ENCODE measurements around the gene EDN3. TPM values are rescaled to one million over a fixed set of nuclear protein-coding genes. Genes with fewer than 3 reads are reported as not detected.

The EDN3 gene
- total RNA-seq, 1 donor from 2014 or later = not detected

DNA sequence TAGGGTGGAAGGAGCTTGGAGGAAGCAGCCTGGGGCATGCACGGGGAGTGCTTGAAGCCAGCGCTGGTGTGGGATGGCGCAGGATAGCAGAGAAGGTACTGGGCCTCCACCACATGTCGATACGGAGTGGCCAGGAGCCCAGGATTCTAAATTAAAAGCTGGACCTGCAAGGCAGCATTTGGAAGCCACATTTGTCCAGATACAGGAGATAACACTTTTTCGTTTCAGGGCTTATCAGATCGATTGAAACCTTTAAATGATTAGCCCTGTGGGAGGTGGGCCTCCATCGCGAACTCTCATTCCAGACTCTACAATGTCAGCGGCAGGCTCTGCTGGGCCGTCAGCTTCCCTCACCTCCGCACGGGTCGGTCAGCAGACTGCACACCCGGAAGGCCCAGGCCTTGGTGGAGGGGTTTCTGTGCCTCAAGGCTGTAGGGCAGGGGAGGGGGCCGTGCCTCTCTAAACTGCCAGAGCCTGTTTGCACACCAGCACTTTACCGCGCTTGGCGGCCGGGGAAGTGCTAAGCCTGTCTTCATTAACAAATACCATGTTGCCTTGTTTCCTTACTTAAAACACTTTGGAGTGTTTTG is 17.9 kb downstream of the EDN3 start:
- intact Hi-C loops (cut with micrococcal nuclease) = no loop called here
- H3K4me1 Mint-ChIP-seq (ENCODE audit: low read depth) = no peaks in the 10 kb centered on the region
- H3K27me3 Mint-ChIP-seq (ENCODE audit: insufficient read depth) = peaks cover 3% of the 10 kb centered on the region
- no peaks in the 10 kb centered on the region for H3K36me3 Mint-ChIP-seq (ENCODE audit: low read depth)
- no peak overlapping the region for H3K4me3 Mint-ChIP-seq
- H3K27ac Mint-ChIP-seq = no peak overlapping the region
- H3K9me3 Mint-ChIP-seq = no peaks in the 10 kb centered on the region
- no peak for DNase-seq (ENCODE audit: low spot score)

DNA sequence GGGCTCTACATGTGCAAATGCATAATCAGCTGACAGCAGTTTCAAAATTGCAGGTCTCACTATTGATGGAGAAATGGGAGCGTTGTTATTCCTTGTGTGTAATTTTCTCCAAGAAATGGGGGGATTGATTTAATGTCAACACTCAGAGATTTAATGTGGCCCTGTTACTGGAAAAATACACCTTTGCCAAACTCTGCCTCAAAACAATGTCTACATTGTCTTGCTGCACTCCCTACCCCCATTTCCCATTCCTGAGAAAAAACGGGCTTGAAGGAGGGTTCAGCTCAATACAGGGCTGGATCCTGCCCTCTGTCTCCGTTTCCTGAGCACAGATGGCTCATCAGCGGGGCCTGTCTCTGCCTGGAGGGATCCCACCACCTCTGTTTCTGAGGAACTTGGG is 18.4 kb downstream of the EDN3 start:
- intact Hi-C loops (cut with micrococcal nuclease) = no loop called here
- Mint-ChIP-seq H3K4me1 (ENCODE audit: low read depth) (no peaks in the 10 kb centered on the region), H3K36me3 (ENCODE audit: low read depth) (no peaks in the 10 kb centered on the region), H3K9me3 (no peaks in the 10 kb centered on the region), H3K27ac (no peak overlapping the region), H3K4me3 (no peak overlapping the region), H3K27me3 (ENCODE audit: insufficient read depth) (peaks cover 3% of the 10 kb centered on the region)
- no peak for DNase-seq (ENCODE audit: low spot score)

DNA sequence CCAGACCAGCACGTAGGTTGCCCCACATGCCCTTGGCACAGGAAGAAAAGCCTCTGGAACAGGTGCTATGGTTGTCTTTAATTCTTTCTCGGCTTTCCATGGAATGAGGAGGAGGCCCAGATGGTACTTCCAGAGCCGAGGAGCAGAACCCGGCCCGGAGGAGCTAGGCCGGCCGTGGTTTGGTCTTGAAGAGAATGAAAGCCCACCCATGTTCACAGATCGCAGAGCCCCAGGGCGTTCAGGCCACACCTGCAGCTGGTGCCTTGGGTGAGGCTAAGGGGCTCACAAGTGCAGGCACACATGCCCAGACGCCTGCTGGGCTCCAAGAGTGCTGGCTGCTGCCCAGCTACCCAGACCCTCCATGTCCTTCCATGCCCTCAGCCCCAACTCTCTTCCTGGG is 20.0 kb downstream of the EDN3 start:
- H3K27me3 Mint-ChIP-seq (ENCODE audit: insufficient read depth) = peaks cover 3% of the 10 kb centered on the region
- H3K9me3 Mint-ChIP-seq = no peaks in the 10 kb centered on the region

DNA sequence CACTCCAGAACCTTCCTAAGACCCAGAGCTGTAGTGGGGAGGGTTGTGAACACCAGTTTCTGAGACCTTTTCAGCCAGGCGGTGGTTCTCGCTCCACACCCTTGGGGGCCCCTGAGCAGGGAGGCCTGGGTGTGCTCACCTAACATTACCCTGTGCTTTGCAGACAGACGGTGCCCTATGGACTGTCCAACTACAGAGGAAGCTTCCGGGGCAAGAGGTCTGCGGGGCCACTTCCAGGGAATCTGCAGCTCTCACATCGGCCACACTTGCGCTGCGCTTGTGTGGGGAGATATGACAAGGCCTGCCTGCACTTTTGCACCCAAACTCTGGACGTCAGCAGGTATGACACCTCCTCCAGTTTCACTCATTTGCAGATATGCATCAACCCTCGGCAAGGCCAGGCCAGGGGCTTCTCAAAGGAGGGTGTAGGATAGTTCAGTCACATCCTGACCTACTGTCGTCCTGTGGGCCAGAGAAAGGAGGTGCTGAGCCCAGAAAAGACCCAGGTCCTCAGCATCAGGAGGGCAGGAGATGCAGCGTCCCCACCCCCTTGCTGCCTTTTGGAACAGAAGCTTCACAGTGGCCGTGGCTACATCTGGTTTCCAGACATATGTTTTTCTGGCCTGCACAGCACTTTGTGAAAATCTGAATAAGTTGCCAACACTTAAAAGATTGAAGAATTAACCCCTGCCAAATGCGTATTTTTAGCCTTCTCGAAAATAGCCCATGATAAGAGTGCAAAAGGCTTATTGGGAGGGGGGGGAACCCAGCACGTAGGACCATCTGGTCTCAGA is 20.6 kb downstream of the EDN3 start:
- H3K36me3 Mint-ChIP-seq (ENCODE audit: low read depth) = no peaks in the 10 kb centered on the region
- H3K27me3 Mint-ChIP-seq (ENCODE audit: insufficient read depth) = peaks cover 3% of the 10 kb centered on the region
- DNase-seq (ENCODE audit: low spot score) = no peak
- no peak overlapping the region for H3K4me3 Mint-ChIP-seq
- H3K9me3 Mint-ChIP-seq = no peaks in the 10 kb centered on the region
- intact Hi-C loops (cut with micrococcal nuclease) = no loop called here
- no peak overlapping the region for H3K27ac Mint-ChIP-seq
- H3K4me1 Mint-ChIP-seq (ENCODE audit: low read depth) = no peaks in the 10 kb centered on the region

More for the DNA sequence above, 20.0 kb downstream of the EDN3 start:
- Mint-ChIP-seq H3K4me3 (no peak overlapping the region), H3K36me3 (ENCODE audit: low read depth) (no peaks in the 10 kb centered on the region), H3K4me1 (ENCODE audit: low read depth) (no peaks in the 10 kb centered on the region), H3K27ac (no peak overlapping the region)
- intact Hi-C loops (cut with micrococcal nuclease) = no loop called here
- no peak for DNase-seq (ENCODE audit: low spot score)

DNA sequence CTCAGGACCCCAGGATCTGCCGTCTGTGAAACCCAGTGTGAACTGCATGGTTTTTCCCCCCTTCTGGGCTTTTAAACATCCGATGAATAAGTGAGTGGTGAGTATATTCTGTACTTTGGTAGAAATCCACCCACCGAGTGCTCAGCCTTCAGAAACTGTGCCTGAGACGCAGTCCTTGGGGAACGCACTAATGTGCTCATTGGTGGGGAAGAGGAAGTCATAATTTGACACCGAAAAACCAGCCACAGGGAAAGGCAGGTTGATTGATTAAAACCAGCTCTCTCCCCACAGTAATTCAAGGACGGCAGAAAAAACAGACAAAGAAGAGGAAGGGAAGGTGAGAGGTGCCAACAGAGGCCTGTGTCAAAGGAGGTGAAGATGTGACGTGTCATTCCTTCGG is 21.7 kb downstream of the EDN3 start:
- H3K27me3 Mint-ChIP-seq (ENCODE audit: insufficient read depth) = peaks cover 1% of the 10 kb centered on the region
- no peak overlapping the region for H3K27ac Mint-ChIP-seq
- DNase-seq (ENCODE audit: low spot score) = no peak
- H3K4me3 Mint-ChIP-seq = no peak overlapping the region
- H3K4me1 Mint-ChIP-seq (ENCODE audit: low read depth) = no peaks in the 10 kb centered on the region
- no peaks in the 10 kb centered on the region for H3K36me3 Mint-ChIP-seq (ENCODE audit: low read depth)
- intact Hi-C loops (cut with micrococcal nuclease) = no loop called here
- no peaks in the 10 kb centered on the region for H3K9me3 Mint-ChIP-seq

DNA sequence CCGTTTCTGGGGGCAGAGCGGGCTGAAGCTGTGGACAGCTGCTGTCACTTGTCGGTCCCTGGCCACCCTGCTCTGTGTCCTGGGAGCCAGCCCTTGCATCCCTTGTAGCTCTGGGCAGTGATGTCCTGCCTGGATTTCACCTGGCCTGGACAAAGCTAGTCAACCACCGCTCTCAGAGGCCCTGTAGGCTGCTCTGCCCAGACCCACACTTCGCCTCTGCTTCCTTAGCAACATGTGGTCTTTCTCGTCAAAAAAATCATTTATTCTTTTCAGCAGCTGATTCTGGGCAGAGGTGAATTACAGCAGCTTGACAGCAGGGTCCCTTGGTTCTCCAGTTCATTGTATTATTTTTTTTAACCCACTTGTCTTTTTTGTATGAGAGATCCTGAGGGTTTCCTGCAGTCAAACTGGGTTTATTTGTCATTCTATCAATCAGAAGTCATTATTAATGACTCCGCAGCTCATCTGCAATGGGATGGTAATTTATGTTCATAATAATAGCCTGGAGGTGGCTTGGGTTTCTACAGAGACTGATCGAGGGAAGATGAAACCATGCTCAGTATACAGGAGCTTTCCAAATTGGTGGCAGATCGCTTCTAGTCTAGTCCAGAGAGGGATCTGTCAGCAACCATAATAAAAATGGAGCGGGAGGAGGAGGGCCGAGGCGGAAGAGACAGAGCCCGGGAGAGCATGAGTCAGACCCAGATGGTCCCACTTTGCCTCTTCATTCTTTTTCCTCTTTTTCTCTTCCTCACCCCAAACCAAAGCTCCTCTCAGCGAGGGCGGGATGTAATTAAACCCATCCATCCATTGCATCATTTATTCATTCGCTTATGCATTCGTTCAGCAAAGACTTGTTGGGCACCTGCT is 22.4 kb downstream of the EDN3 start:
- H3K4me3 Mint-ChIP-seq = no peak overlapping the region
- peaks cover 1% of the 10 kb centered on the region for H3K27me3 Mint-ChIP-seq (ENCODE audit: insufficient read depth)
- H3K36me3 Mint-ChIP-seq (ENCODE audit: low read depth) = no peaks in the 10 kb centered on the region
- H3K27ac Mint-ChIP-seq = no peak overlapping the region
- H3K4me1 Mint-ChIP-seq (ENCODE audit: low read depth) = no peaks in the 10 kb centered on the region
- H3K9me3 Mint-ChIP-seq = no peaks in the 10 kb centered on the region
- DNase-seq (ENCODE audit: low spot score) = no peak
- intact Hi-C loops (cut with micrococcal nuclease) = no loop called here

DNA sequence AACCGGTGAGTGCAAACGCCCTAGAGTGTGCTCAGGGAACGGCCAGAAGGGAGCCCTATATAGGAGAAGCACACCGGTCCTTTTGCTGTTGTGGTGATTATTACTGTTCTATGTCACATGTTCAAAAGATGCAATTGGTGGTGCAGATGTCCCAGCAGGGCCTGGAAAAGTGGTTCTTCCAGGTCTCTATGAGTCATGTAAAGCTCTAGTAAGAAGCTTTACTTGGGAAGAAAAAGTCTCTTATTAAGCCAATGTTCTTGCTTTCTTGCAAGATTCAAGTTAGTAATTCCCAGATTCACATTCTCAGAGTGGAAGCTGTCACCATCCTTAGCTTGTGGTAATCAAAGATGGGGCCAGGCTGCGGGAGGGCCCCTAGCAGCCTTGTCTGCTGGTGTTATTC is 23.3 kb downstream of the EDN3 start:
- no peak overlapping the region for H3K4me3 Mint-ChIP-seq
- H3K4me1 Mint-ChIP-seq (ENCODE audit: low read depth) = no peaks in the 10 kb centered on the region
- intact Hi-C loops (cut with micrococcal nuclease) = no loop called here
- no peak overlapping the region for H3K27ac Mint-ChIP-seq
- no peaks in the 10 kb centered on the region for H3K36me3 Mint-ChIP-seq (ENCODE audit: low read depth)
- no peak for DNase-seq (ENCODE audit: low spot score)
- H3K9me3 Mint-ChIP-seq = no peaks in the 10 kb centered on the region
- peaks cover 3% of the 10 kb centered on the region for H3K27me3 Mint-ChIP-seq (ENCODE audit: insufficient read depth)

DNA sequence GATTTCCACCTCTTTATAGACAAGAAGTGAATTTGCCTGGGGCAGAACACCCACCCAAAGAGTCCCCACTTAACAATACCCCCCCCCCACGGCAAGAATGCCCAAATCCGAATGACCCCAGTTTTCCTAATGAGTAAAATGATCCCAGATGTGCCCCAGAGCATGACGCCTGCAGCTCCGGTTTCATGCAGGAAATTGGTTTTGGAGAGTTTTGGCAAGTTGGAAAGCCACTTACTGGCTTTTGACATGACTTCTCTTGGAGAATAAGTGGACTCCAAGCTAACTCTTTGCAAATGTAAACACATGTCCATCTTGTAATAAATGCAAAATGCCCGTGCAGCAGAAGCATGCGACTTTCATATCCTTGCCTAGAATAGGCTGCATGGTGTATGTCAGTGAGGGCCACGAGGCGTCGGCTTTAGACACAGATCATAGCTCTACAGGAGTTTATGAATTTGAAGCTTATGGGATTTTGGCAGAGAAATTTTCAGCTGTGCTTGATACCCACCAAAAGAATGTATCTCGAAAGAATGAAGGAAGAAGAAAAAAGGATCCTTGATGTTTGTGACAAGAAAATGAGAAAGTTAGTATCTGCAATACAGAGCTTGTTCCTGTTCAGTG is 24.2 kb downstream of the EDN3 start:
- no peaks in the 10 kb centered on the region for H3K36me3 Mint-ChIP-seq (ENCODE audit: low read depth)
- no peak for DNase-seq (ENCODE audit: low spot score)
- no peaks in the 10 kb centered on the region for H3K4me1 Mint-ChIP-seq (ENCODE audit: low read depth)
- H3K27me3 Mint-ChIP-seq (ENCODE audit: insufficient read depth) = peaks cover 3% of the 10 kb centered on the region
- no peaks in the 10 kb centered on the region for H3K9me3 Mint-ChIP-seq
- H3K27ac Mint-ChIP-seq = no peak overlapping the region
- intact Hi-C loops (cut with micrococcal nuclease) = no loop called here
- H3K4me3 Mint-ChIP-seq = no peak overlapping the region

DNA sequence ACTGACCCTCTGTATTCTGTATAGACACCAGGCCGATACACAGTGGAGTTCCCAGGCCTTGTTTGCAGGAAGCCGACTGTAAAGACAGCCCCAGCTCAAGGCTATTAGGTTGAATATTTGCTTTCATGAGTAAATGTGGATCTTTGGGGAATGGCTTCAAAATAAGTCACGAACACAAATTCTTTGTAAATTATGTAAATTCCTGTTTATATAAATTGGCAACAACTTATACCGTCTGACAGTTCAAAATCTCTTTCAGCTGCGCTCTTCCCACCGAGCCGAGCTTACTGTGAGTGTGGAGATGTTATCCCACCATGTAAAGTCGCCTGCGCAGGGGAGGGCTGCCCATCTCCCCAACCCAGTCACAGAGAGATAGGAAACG is 24.7 kb downstream of the EDN3 start:
- H3K36me3 Mint-ChIP-seq (ENCODE audit: low read depth) = no peaks in the 10 kb centered on the region
- intact Hi-C loops (cut with micrococcal nuclease) = no loop called here

DNA sequence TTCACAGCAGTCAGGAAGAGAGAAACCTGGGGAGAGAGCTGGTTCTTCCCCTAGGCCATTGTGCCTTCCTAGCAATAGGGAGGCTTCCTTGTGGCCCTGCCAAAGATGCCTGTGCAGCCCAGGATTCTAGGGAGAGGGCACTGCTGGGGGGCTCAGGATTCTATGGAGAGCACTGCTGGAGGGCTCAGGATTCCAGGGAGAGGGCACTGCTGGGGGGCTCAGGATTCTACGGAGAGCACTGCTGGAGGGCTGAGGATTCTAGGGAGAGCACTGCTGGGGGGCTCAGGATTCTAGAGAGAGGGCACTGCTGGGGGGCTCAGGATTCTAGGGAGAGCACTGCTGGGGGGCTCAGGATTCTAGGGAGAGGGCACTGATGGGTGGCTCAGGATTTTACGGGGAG is 25.8 kb downstream of the EDN3 start:
- Mint-ChIP-seq H3K9me3 (no peaks in the 10 kb centered on the region), H3K27me3 (ENCODE audit: insufficient read depth) (peaks cover 5% of the 10 kb centered on the region), H3K27ac (no peak overlapping the region), H3K4me3 (no peak overlapping the region), H3K36me3 (ENCODE audit: low read depth) (no peaks in the 10 kb centered on the region), H3K4me1 (ENCODE audit: low read depth) (no peaks in the 10 kb centered on the region)
- intact Hi-C loops (cut with micrococcal nuclease) = no loop called here
- no peak for DNase-seq (ENCODE audit: low spot score)

More for the DNA sequence above, 24.7 kb downstream of the EDN3 start:
- no peak overlapping the region for H3K27ac Mint-ChIP-seq
- H3K9me3 Mint-ChIP-seq = no peaks in the 10 kb centered on the region
- H3K27me3 Mint-ChIP-seq (ENCODE audit: insufficient read depth) = peaks cover 3% of the 10 kb centered on the region
- no peak for DNase-seq (ENCODE audit: low spot score)
- no peak overlapping the region for H3K4me3 Mint-ChIP-seq
- H3K4me1 Mint-ChIP-seq (ENCODE audit: low read depth) = no peaks in the 10 kb centered on the region

DNA sequence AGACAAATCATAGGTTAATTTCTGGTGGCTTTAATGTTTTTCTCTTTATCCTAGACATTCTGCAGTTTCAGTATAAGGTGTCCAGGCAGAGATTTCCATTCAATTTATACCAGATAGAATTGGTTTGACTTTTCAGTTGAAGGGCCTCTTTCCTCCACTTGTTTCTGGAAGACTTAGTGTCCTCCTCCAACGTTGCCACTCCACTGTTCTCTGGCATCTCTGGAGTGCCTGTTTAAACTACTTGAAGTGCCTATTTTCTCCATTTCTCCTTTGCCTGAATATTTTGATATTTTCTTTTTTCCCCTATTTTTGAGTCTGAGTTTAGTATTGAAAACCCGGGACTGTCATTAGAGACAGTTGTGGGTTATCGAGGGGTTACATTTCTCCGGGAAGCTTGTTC is 27.7 kb downstream of the EDN3 start:
- Mint-ChIP-seq H3K4me1 (ENCODE audit: low read depth) (no peaks in the 10 kb centered on the region), H3K4me3 (no peak overlapping the region), H3K36me3 (ENCODE audit: low read depth) (no peaks in the 10 kb centered on the region), H3K27ac (no peak overlapping the region), H3K9me3 (no peaks in the 10 kb centered on the region), H3K27me3 (ENCODE audit: insufficient read depth) (peaks cover 5% of the 10 kb centered on the region)
- intact Hi-C loops (cut with micrococcal nuclease) = no loop called here
- no peak for DNase-seq (ENCODE audit: low spot score)

DNA sequence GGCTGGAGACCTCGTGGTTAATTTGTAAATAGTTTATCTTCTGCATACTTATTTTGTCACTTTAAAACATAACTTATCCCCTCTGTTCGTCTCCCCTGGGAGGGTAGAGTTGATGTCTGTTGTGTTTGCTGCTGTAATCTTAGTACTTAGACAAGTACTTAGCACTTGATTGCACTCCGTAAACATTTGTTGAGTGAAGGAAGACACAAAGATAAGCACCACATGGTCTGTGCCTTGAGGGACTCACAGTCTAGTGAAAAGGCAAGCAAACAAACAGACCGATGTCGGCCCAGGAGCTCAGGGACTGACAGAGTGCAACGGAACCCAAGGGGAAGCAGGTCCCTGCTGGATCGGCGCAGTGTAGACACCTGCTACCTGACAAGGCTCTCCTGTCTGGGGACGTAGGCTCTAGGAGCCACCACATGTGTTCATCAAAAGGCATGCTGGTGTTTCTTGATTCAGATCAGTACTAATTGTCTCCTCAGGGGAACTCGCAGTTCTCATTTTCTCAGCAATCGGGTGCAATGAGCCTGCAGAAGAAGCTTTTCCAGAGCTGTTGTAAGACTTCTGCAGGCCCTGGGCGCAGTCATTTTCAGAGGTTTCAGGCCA is 31.4 kb downstream of the EDN3 start:
- H3K36me3 Mint-ChIP-seq (ENCODE audit: low read depth) = no peaks in the 10 kb centered on the region
- no peak overlapping the region for H3K4me3 Mint-ChIP-seq
- H3K4me1 Mint-ChIP-seq (ENCODE audit: low read depth) = no peaks in the 10 kb centered on the region
- peaks cover 5% of the 10 kb centered on the region for H3K27me3 Mint-ChIP-seq (ENCODE audit: insufficient read depth)
- no peak overlapping the region for H3K27ac Mint-ChIP-seq
- intact Hi-C loops (cut with micrococcal nuclease) = no loop called here
- DNase-seq (ENCODE audit: low spot score) = no peak
- H3K9me3 Mint-ChIP-seq = no peaks in the 10 kb centered on the region
